D721Med (cell line): ENCODE results near the gene LAMA3.

Experiments
- DNase-seq: peaks from one replicate; pipeline ENCODE4 v3.0.0; 2011; ENCODE audit warnings: low spot score; ENCODE audit not compliant: insufficient read length
- FAIRE-seq: peaks from 2 replicates; lab custom pipeline; 2011; peaks lifted over from hg19 to GRCh38; lab: Jason Lieb, UNC
- CTCF ChIP-seq: IDR thresholded peaks from 2 replicates; pipeline ENCODE4 v1.5.1; 2012; ENCODE audit warnings: mild to moderate bottlenecking, control low read depth; ENCODE audit not compliant: insufficient read depth; ENCODE audit errors: missing control alignments

LAMA3 gene

GRCh38 chr18:23658285-23658684, 31.0 kb upstream of the LAMA3 start:
- DNase-seq (no peak), FAIRE-seq (no peak)
- TF ChIP-seq CTCF, result no peak

GRCh38 chr18:23661735-23662308, 27.4 kb upstream of the LAMA3 start:
- DNase-seq (no peak), FAIRE-seq (no peak)
- TF ChIP-seq CTCF, result no peak

GRCh38 chr18:23662309-23663263, 26.7 kb upstream of the LAMA3 start, which contains the start of gene ANKRD29:
Gene ANKRD29, minus strand, starts transcription at chr18:23662911. Its CDS starts 181 bp downstream, at chr18:23662730.
- DNase-seq (peak; percentile 60), FAIRE-seq (no peak)
- no peak for TF ChIP-seq CTCF

- DNase-seq (no peak), FAIRE-seq (no peak)
- no peak for TF ChIP-seq CTCF
Measured at GRCh38 chr18:23664674-23665073, 24.6 kb upstream of the LAMA3 start.

- no peak for TF ChIP-seq CTCF
- DNase-seq, result no peak
- no peak for FAIRE-seq
Measured at GRCh38 chr18:23667114-23667513, 22.1 kb upstream of the LAMA3 start.

- DNase-seq (no peak), FAIRE-seq (no peak)
- TF ChIP-seq CTCF, result no peak
Measured at GRCh38 chr18:23668731-23669130, 20.5 kb upstream of the LAMA3 start.
